ENCODE data around the gene FBXL3. TPM values are rescaled to one million over a fixed set of nuclear protein-coding genes. Genes with fewer than 3 reads are reported as not detected.

FBXL3 gene
- total RNA-seq, 1 experiment from 2014 or later, result 16.7 TPM

- Histone ChIP-seq H2AK5ac (ENCODE audit: insufficient read length, low read length) (no peak overlapping the region), H3K4me2 (ENCODE audit: insufficient read depth, insufficient read length, low read length) (peak overlapping the region; percentile 95), H3K23me2 (ENCODE audit: insufficient read length, low read depth, low read length, poor library complexity, severe bottlenecking) (peaks cover 4% of the 10 kb centered on the region), H3K14ac (ENCODE audit: insufficient read depth, low read length) (peak overlapping the region; percentile 92), H2BK15ac (ENCODE audit: low read depth, low read length) (no peak overlapping the region), H3K27ac (ENCODE audit: insufficient read length, low read depth, low read length) (no peak overlapping the region), H4K91ac (ENCODE audit: insufficient read length, low read depth, low read length) (no peak overlapping the region), H3K18ac (ENCODE audit: insufficient read length, low read depth, low read length) (no peak overlapping the region), H2BK5ac (ENCODE audit: insufficient read length, low read length) (no peak overlapping the region), H2BK120ac (ENCODE audit: low read depth, low read length, poor library complexity, severe bottlenecking) (no peak overlapping the region), H2BK20ac (ENCODE audit: low read depth, low read length, poor library complexity, severe bottlenecking) (no peak overlapping the region), H3K79me1 (ENCODE audit: insufficient read depth, low read depth, low read length, poor library complexity, severe bottlenecking) (peaks cover 3% of the 10 kb centered on the region), H2BK12ac (ENCODE audit: insufficient read length, low read depth, low read length) (no peak overlapping the region), H4K8ac (replicated peaks; ENCODE audit: insufficient read length, low read depth, low read length) (no peak overlapping the region), H3T11ph (ENCODE audit: low read length) (no peak overlapping the region), H3K9ac (ENCODE audit: extremely low read depth, insufficient read length, low read length) (peak overlapping the region; percentile 70), H3K9me3 (ENCODE audit: control insufficient read depth, low read depth, low read length) (no peaks in the 10 kb centered on the region), H4K20me1 (ENCODE audit: control insufficient read depth, insufficient read depth, insufficient read length) (no peaks in the 10 kb centered on the region), H2AFZ (ENCODE audit: low read length) (no peak overlapping the region), H3K27me3 (ENCODE audit: insufficient read depth, low read length) (no peaks in the 10 kb centered on the region), H3K23ac (ENCODE audit: insufficient read length, low read depth, low read length) (no peak overlapping the region), H3K79me2 (ENCODE audit: insufficient read depth, low read length) (peaks cover 4% of the 10 kb centered on the region; the same call in 1 of the 2 replicates), H3K4me1 (ENCODE audit: insufficient read depth, low read length) (peaks cover 5% of the 10 kb centered on the region; the same call in 1 of the 2 replicates), H4K5ac (ENCODE audit: insufficient read length, low read depth, low read length) (no peak overlapping the region), H3K56ac (ENCODE audit: insufficient read length, low read depth, low read length) (no peak overlapping the region), H3K4ac (ENCODE audit: low read depth, low read length) (no peak overlapping the region; the same call in 1 of the 2 replicates)
- Mint-ChIP-seq H3K27me3 (ENCODE audit: low read depth) (no peaks in the 10 kb centered on the region), H3K4me3 (peak overlapping the region; percentile 87 to 91), H3K9me3 (no peaks in the 10 kb centered on the region), H3K36me3 (ENCODE audit: insufficient read depth in 1 of 3, low read depth in 3 of 3) (peaks cover 0 to 3% (median 0%) of the 10 kb centered on the region in 3 experiments; a peak in 1 of 7 replicates), H3K4me1 (peaks cover 32 to 34% of the 10 kb centered on the region in 2 experiments), H3K27ac (0 out of 7 replicates have a peak overlapping the region, but pooled peaks of 1 of the 3 experiments have one; percentile 27)
- DNase-seq, result peak; percentile 67
- no peak for TF ChIP-seq CTCF (conservative IDR thresholded peaks at IDR 0.05)
- WGBS (ENCODE audit: extremely low coverage, insufficient read length, low lambda C conversion rate), result no CpG with 5 or more reads among the region's 62 CpGs
These were observed 601 bp downstream of the FBXL3 start for GRCh38 chr13:77026255-77026860.

All from H9 (cell line).